H1 (cell line): ENCODE results near the gene TRIM67. TPM values are rescaled to one million over a fixed set of nuclear protein-coding genes. Genes with fewer than 3 reads are reported as not detected.

Experiments used
- CTCF ChIA-PET: fragments of 300-600 bp; sonication (Branson Sonifier 250); formaldehyde crosslinking; loops from one replicate; lab custom pipeline; 2021; ENCODE audit not compliant: partially characterized antibody; lab: Charles Lee
- POLR2A ChIA-PET: fragments of 300-600 bp; sonication (Branson Sonifier 250); formaldehyde crosslinking; loops from one replicate; lab custom pipeline; 2021; ENCODE audit warnings: inconsistent platforms; ENCODE audit not compliant: partially characterized antibody; lab: Charles Lee
- DNase-seq, 2 experiments: peaks; one replicate each; pipeline versions ENCODE4 v3.0.0 to v3.0.0-alpha.2; 2010 to 2022; ENCODE audit warnings: low spot score in 2 of 2, low read depth in 1 of 2, mixed read lengths in 1 of 2
- FAIRE-seq: peaks from 2 replicates; lab custom pipeline; 2011; peaks lifted over from hg19 to GRCh38; lab: Jason Lieb, UNC
- H2AFZ ChIP-seq: 2 replicates; pipeline ENCODE4 v1.8.1; 2012; ENCODE audit warnings: low read length, inconsistent platforms
- H2AK5ac ChIP-seq: 2 replicates; pipeline ENCODE4 v1.6.1; 2013; ENCODE audit warnings: low read depth, low read length
- H2BK120ac ChIP-seq: replicated peaks from 2 replicates; pipeline ENCODE3; 2013; ENCODE audit warnings: low read depth, low read length, inconsistent platforms
- H2BK12ac ChIP-seq: 2 replicates; pipeline ENCODE4 v1.6.1; 2013; ENCODE audit warnings: low read depth, low read length
- H2BK15ac ChIP-seq: 2 replicates; pipeline ENCODE4 v1.6.1; 2013; ENCODE audit warnings: low read length
- H2BK20ac ChIP-seq: 2 replicates; pipeline ENCODE4 v1.6.1; 2013; ENCODE audit warnings: low read length
- H2BK5ac ChIP-seq: 2 replicates; pipeline ENCODE4 v1.6.1; 2013; ENCODE audit warnings: low read depth, low read length
- H3K14ac ChIP-seq: 2 replicates; pipeline ENCODE4 v1.6.1; 2013; ENCODE audit warnings: inconsistent platforms; ENCODE audit not compliant: insufficient read length
- H3K18ac ChIP-seq: 2 replicates; pipeline ENCODE4 v1.6.1; 2013; ENCODE audit warnings: low read length; ENCODE audit errors: extremely low read depth
- H3K23ac ChIP-seq: 2 replicates; pipeline ENCODE4 v1.6.1; 2013; ENCODE audit warnings: inconsistent platforms; ENCODE audit not compliant: insufficient read length
- H3K23me2 ChIP-seq: 2 replicates; pipeline ENCODE4 v1.6.1; 2013; ENCODE audit warnings: low read depth, low read length
- H3K27ac ChIP-seq: 2 replicates; pipeline ENCODE4 v1.6.1; 2011; ENCODE audit warnings: low read depth, low read length, inconsistent platforms
- H3K27me3 ChIP-seq, 4 experiments: replicated peaks in 1 of 4; 1 replicate in 1 of 4; 2 replicates in 3 of 4; pipeline versions ENCODE4 v1.6.1 to v1.8.1; 2011 to 2013; ENCODE audit warnings: low read length in 3 of 4, mild to moderate bottlenecking in 3 of 4, inconsistent platforms in 2 of 4, mixed read lengths in 2 of 4, moderate library complexity in 1 of 4; ENCODE audit not compliant: control insufficient read depth in 3 of 4, insufficient read depth in 3 of 4; ENCODE audit errors: extremely low read depth in 1 of 4
- H3K36me3 ChIP-seq, 4 experiments: 2 replicates each; pipeline versions ENCODE4 v1.6.1 to v1.8.1; 2011 to 2013; ENCODE audit warnings: mild to moderate bottlenecking in 4 of 4, low read length in 3 of 4, moderate library complexity in 2 of 4, control low read depth in 1 of 4, inconsistent platforms in 1 of 4; ENCODE audit not compliant: insufficient read depth in 4 of 4, control insufficient read depth in 2 of 4
- H3K4ac ChIP-seq: replicated peaks from 2 replicates; pipeline ENCODE3; 2013; ENCODE audit warnings: low read length, low read depth, mixed read lengths, inconsistent platforms; ENCODE audit not compliant: insufficient read length
- H3K4me1 ChIP-seq, 4 experiments: replicated peaks in 1 of 4; 1 replicate in 1 of 4; 2 replicates in 3 of 4; pipeline versions ENCODE4 v1.6.1 to v1.8.1; 2011 to 2013; ENCODE audit warnings: low read length in 3 of 4, inconsistent platforms in 2 of 4, mixed read lengths in 1 of 4; ENCODE audit not compliant: insufficient read depth in 4 of 4, control insufficient read depth in 3 of 4
- H3K4me2 ChIP-seq, 2 experiments: 2 replicates each; pipeline versions ENCODE4 v1.6.1 to v1.8.1; 2011 to 2013; ENCODE audit warnings: low read depth in 2 of 2, low read length in 2 of 2, control low read depth in 1 of 2, inconsistent platforms in 1 of 2, mild to moderate bottlenecking in 1 of 2; ENCODE audit not compliant: insufficient read depth in 1 of 2
- H3K4me3 ChIP-seq, 4 experiments: fragments of 200-600, 300-600 bp in 1 of 4; sonication (generic), shearing (Covaris generic), sonication (Bioruptor Twin) in 1 of 4; 2 replicates each; pipeline versions ENCODE4 v1.5.1 to v1.8.1; 2011 to 2016; ENCODE audit warnings: low read length in 4 of 4, low read depth in 3 of 4, control low read depth in 2 of 4, inconsistent platforms in 2 of 4, mild to moderate bottlenecking in 2 of 4, mixed read lengths in 1 of 4, moderate library complexity in 1 of 4; ENCODE audit not compliant: insufficient read depth in 2 of 4; ENCODE audit errors: extremely low read depth in 1 of 4
- H3K56ac ChIP-seq: replicated peaks from 2 replicates; pipeline ENCODE3; 2013; ENCODE audit warnings: low read depth, mild to moderate bottlenecking, mixed read lengths, low read length, inconsistent platforms; ENCODE audit not compliant: insufficient read length
- H3K79me1 ChIP-seq: 2 replicates; pipeline ENCODE4 v1.6.1; 2013; ENCODE audit warnings: low read depth, low read length, control low read depth
- H3K79me2 ChIP-seq, 2 experiments: 2 replicates each; pipeline versions ENCODE4 v1.6.1 to v1.8.1; 2012 to 2013; ENCODE audit warnings: low read length in 2 of 2, mild to moderate bottlenecking in 2 of 2, inconsistent platforms in 1 of 2; ENCODE audit not compliant: insufficient read depth in 2 of 2, control insufficient read depth in 1 of 2
- H3K9ac ChIP-seq, 4 experiments: replicated peaks in 1 of 4; 1 replicate in 1 of 4; 2 replicates in 3 of 4; pipeline versions ENCODE4 v1.6.1 to v1.8.1; 2011 to 2013; ENCODE audit warnings: low read depth in 3 of 4, low read length in 3 of 4, control low read depth in 2 of 4, mild to moderate bottlenecking in 2 of 4, moderate library complexity in 2 of 4, inconsistent platforms in 1 of 4; ENCODE audit errors: extremely low read depth in 1 of 4
- H3K9me3 ChIP-seq, 2 experiments: 2 replicates each; pipeline versions ENCODE4 v1.6.1 to v1.8.1; 2012 to 2013; ENCODE audit warnings: mild to moderate bottlenecking in 2 of 2, moderate library complexity in 2 of 2, control low read depth in 1 of 2, inconsistent platforms in 1 of 2, low read depth in 1 of 2, low read length in 1 of 2, mixed read lengths in 1 of 2; ENCODE audit not compliant: insufficient read depth in 2 of 2
- H4K20me1 ChIP-seq, 2 experiments: replicated peaks in 1 of 2; 2 replicates each; pipeline versions ENCODE3 to v1.8.1; 2011 to 2013; ENCODE audit warnings: inconsistent platforms in 2 of 2, low read length in 2 of 2, mild to moderate bottlenecking in 1 of 2; ENCODE audit not compliant: insufficient read depth in 2 of 2, control insufficient read depth in 1 of 2
- H4K5ac ChIP-seq: 2 replicates; pipeline ENCODE4 v1.6.1; 2013; ENCODE audit warnings: low read length, low read depth, mixed read lengths, inconsistent platforms; ENCODE audit not compliant: insufficient read length
- H4K8ac ChIP-seq: 2 replicates; pipeline ENCODE4 v1.8.0; 2013; ENCODE audit warnings: mild to moderate bottlenecking, moderate library complexity, low read length, inconsistent platforms; ENCODE audit not compliant: insufficient read depth; ENCODE audit errors: extremely low read depth
- H4K91ac ChIP-seq: replicated peaks from 2 replicates; pipeline ENCODE3; 2013; ENCODE audit warnings: low read length, mixed read lengths, inconsistent platforms; ENCODE audit not compliant: insufficient read length
- BACH1 ChIP-seq: IDR thresholded peaks from 2 replicates; pipeline ENCODE4 v1.6.1; 2012; ENCODE audit warnings: low read length, improper control_type of control experiment
- NANOG ChIP-seq: IDR thresholded peaks from 2 replicates; pipeline ENCODE4 v1.6.1; 2011; ENCODE audit warnings: low read length, low read depth, mild to moderate bottlenecking, inconsistent platforms; ENCODE audit not compliant: insufficient read depth, poor library complexity, severe bottlenecking
- SAP30 ChIP-seq: fragments of 300-600 bp; sonication (generic); IDR thresholded peaks from 2 replicates; pipeline ENCODE4 v1.7.1; 2012; ENCODE audit warnings: low read length, moderate library complexity, mild to moderate bottlenecking, inconsistent platforms; ENCODE audit not compliant: insufficient read depth, insufficient replicate concordance
- SIX5 ChIP-seq: IDR thresholded peaks from 2 replicates; pipeline ENCODE4 v1.6.1; 2011; ENCODE audit warnings: mild to moderate bottlenecking, low read depth, low read length
- SP2 ChIP-seq: IDR thresholded peaks from 2 replicates; pipeline ENCODE4 v1.6.1; 2012; ENCODE audit warnings: mild to moderate bottlenecking, low read length, inconsistent platforms
- SUZ12 ChIP-seq: fragments of 200-600 bp; sonication (generic); IDR thresholded peaks from 2 replicates; pipeline ENCODE4 v1.6.1; 2012; ENCODE audit warnings: mild to moderate bottlenecking, inconsistent platforms, low read length, moderate library complexity, mixed read lengths
- TAF1 ChIP-seq: IDR thresholded peaks from 2 replicates; pipeline ENCODE4 v1.6.1; 2011; ENCODE audit warnings: mild to moderate bottlenecking, low read depth, low read length
- TBP ChIP-seq: IDR thresholded peaks from 2 replicates; pipeline ENCODE4 v1.6.1; 2011; ENCODE audit warnings: low read depth, low read length, improper control_type of control experiment
- ZNF274 ChIP-seq: IDR thresholded peaks from 2 replicates; pipeline ENCODE4 v1.7.0; 2012; ENCODE audit warnings: low read length, borderline replicate concordance; ENCODE audit errors: extremely low read depth
- WGBS, 2 experiments: shearing (Covaris generic) in 1 of 2; methylation state at CpG; one replicate each; pipeline versions ENCODE4 v1.1.6 to v1.1.7; 2013 to 2015; ENCODE audit warnings: low lambda C conversion rate in 2 of 2, mixed read lengths in 2 of 2, inconsistent platforms in 1 of 2, low coverage in 1 of 2, missing lambda C conversion rate in 1 of 2; ENCODE audit not compliant: insufficient replicate concordance in 2 of 2, insufficient coverage in 1 of 2, insufficient read length in 1 of 2; ENCODE audit errors: extremely low coverage in 1 of 2, missing lambda C conversion rate in 1 of 2; 5-methylcytosine and 5-hydroxymethylcytosine counted together
- polyA plus RNA-seq, 7 experiments: library from polyadenylated mRNA; depleted of rRNA in 3 of 7; stranded (reverse) in 5 of 7; unstranded in 2 of 7; fragments of >200 nt in 5 of 7; fragments of 200-250 nt in 2 of 7; gene quantifications; 1 replicate in 5 of 7; 2 replicates in 1 of 7; 4 replicates in 1 of 7; pipeline versions ENCODE4 v1.2.1 to v1.2.3, GENCODE V29; 2011 to 2013; ENCODE audit warnings: missing spikeins in 2 of 7, mixed read lengths in 2 of 7
- total RNA-seq: library from RNA; stranded (reverse); fragmentation: NEBNext Ultra II Directional; extraction: Animal tissue kit (Norgen Biotek cat#: 25700); gene quantifications from 2 replicates; pipeline ENCODE4 v1.2.1, GENCODE V29; 2021

Gene TRIM67
- total and polyA plus RNA-seq, 2 of the 8 experiments (the other 6 are each of a cell fraction or from before 2014, with no cell fraction given): under 0.01 TPM; not detected in 1

GRCh38 chr1:231265379-231265778, 103.5 kb downstream of the TRIM67 start:
- H3K4ac ChIP-seq: no peak overlapping the region
- H3K4me1 ChIP-seq: no peaks in the 10 kb centered on the region
- no peak overlapping the region for H2AFZ ChIP-seq
- no peak overlapping the region for H2BK20ac ChIP-seq
- peaks cover 7 to 46% (median 33%) of the 10 kb centered on the region in 4 experiments; a peak in 7 of 8 replicates for H3K36me3 ChIP-seq
- H2BK15ac ChIP-seq: no peak overlapping the region
- H2BK5ac ChIP-seq: no peak overlapping the region
- no peak overlapping the region for H3K27ac ChIP-seq
- H2AK5ac ChIP-seq: no peak overlapping the region
- no peak overlapping the region for H3K14ac ChIP-seq
- ChIA-PET POLR2A (no interaction called here), CTCF (interaction anchor here (1.5 kb wide), 1 partner anchor 50 kb away, joined by 3 read pairs; no protein-coding TSS in a partner anchor)
- H3K9me3 ChIP-seq: no peaks in the 10 kb centered on the region
- DNase-seq (no peak), FAIRE-seq (no peak)
- H3K23me2 ChIP-seq: no peaks in the 10 kb centered on the region
- no peak overlapping the region for H3K4me3 ChIP-seq
- WGBS, 2 experiments: 94% methylated on average over 3 of the region's 3 CpGs; no CpG with 5 or more reads in 1 of the 2 experiments
- H4K8ac ChIP-seq: no peak overlapping the region
- H3K79me2 ChIP-seq: no peaks in the 10 kb centered on the region
- no peak overlapping the region for H3K23ac ChIP-seq
- H4K20me1 ChIP-seq: peaks cover 2 to 3% of the 10 kb centered on the region in 2 experiments
- H2BK12ac ChIP-seq: no peak overlapping the region
- no peak overlapping the region for H3K18ac ChIP-seq
- H4K91ac ChIP-seq: no peak overlapping the region
- H3K9ac ChIP-seq: no peak overlapping the region
- no peak overlapping the region for H2BK120ac ChIP-seq
- no peaks in the 10 kb centered on the region for H3K27me3 ChIP-seq
- no peaks in the 10 kb centered on the region for H3K79me1 ChIP-seq
- H3K56ac ChIP-seq: no peak overlapping the region
- H3K4me2 ChIP-seq: no peak overlapping the region
- TF ChIP-seq SAP30 (no peak), SP2 (no peak), SUZ12 (no peak), BACH1 (no peak), TBP (no peak), NANOG (no peak), TAF1 (no peak), SIX5 (no peak), ZNF274 (no peak)
- no peak overlapping the region for H4K5ac ChIP-seq
